Muscle of leg (tissue), 11 donors: ENCODE measurements around the gene PKD1L1. TPM values are rescaled to one million over a fixed set of nuclear protein-coding genes. Genes with fewer than 3 reads are reported as not detected.

Experiments used
- DNase-seq: peaks from one replicate; pipeline ENCODE4 v3.0.0; 2013
- H3K27ac ChIP-seq: one replicate; pipeline ENCODE4 v1.5.1; 2013; ENCODE audit warnings: mild to moderate bottlenecking, low read length, control low read depth
- H3K27me3 ChIP-seq: one replicate; pipeline ENCODE4 v1.6.1; 2013; ENCODE audit warnings: low read length; ENCODE audit not compliant: control insufficient read depth, insufficient read depth
- H3K36me3 ChIP-seq: one replicate; pipeline ENCODE4 v1.6.1; 2013; ENCODE audit warnings: low read length; ENCODE audit not compliant: control insufficient read depth, insufficient read depth
- H3K4me1 ChIP-seq: one replicate; pipeline ENCODE4 v1.6.1; 2013; ENCODE audit warnings: low read length; ENCODE audit not compliant: control insufficient read depth, insufficient read depth
- H3K4me3 ChIP-seq: one replicate; pipeline ENCODE4 v1.5.1; 2013; ENCODE audit warnings: low read length, control low read depth
- H3K9me3 ChIP-seq: replicated peaks from 2 replicates; pipeline ENCODE4 v1.6.1; 2013; ENCODE audit warnings: low read depth, low read length; ENCODE audit not compliant: control insufficient read depth
- WGBS: methylation state at CpG from one replicate; pipeline ENCODE4 v1.1.5; 2013; ENCODE audit warnings: missing lambda C conversion rate; ENCODE audit not compliant: insufficient coverage; 5-methylcytosine and 5-hydroxymethylcytosine counted together
- polyA plus RNA-seq, 8 donors: library from polyadenylated mRNA; unstranded; fragments of 120-200 nt; gene quantifications; one replicate each; pipeline versions ENCODE4 v1.2.1 to v1.2.3, GENCODE V29; 2013; ENCODE audit warnings: inconsistent platforms in 1 of 8, low replicate concordance in 1 of 8; ENCODE audit not compliant: insufficient read length in 8 of 8, insufficient read depth in 1 of 8
- total RNA-seq: library from RNA; stranded (reverse); fragments of 120-200 nt; gene quantifications from one replicate; pipeline ENCODE4 v1.2.4, GENCODE V29; 2013

PKD1L1 gene
- total and polyA plus RNA-seq, 9 donors, result 0.27 to 1.9 (median 0.59) TPM

DNA sequence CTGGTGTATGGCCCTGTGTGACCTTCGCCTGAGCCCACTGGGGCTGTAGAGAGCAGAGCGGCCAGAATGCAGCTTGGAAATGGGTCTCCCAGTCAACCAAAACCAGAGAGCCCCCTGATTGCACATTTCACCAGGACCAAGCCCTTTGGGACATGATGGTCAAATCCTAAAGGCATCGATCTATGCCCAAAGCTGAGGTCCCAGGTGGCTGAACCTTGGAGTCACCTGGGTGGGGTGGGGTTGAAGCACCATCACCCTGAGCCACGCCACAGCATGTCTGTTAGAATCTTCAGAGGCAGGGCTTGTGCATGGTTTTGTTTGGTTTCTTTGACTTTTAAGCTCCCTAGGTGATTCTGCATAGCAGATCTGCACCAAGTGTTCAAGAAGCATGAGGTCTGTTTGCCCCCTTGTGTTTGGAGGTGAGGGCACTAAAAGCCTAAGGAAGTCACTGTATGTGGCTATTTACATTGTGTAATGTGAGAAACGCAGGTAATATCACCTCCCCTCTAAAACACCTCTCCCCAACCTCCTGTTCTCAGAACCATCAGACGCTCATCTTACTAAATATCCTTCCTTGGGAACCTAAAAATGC is 9.6 kb downstream of the PKD1L1 start:
- peaks cover 8% of the 10 kb centered on the region for H3K4me1 ChIP-seq
- H3K36me3 ChIP-seq, result no peaks in the 10 kb centered on the region
- H3K27ac ChIP-seq, result no peak overlapping the region
- H3K4me3 ChIP-seq, result no peak overlapping the region
- H3K9me3 ChIP-seq, result no peaks in the 10 kb centered on the region
- no peaks in the 10 kb centered on the region for H3K27me3 ChIP-seq
- no peak for DNase-seq
- 88% methylated on average over 5 of the region's 6 CpGs for WGBS

DNA sequence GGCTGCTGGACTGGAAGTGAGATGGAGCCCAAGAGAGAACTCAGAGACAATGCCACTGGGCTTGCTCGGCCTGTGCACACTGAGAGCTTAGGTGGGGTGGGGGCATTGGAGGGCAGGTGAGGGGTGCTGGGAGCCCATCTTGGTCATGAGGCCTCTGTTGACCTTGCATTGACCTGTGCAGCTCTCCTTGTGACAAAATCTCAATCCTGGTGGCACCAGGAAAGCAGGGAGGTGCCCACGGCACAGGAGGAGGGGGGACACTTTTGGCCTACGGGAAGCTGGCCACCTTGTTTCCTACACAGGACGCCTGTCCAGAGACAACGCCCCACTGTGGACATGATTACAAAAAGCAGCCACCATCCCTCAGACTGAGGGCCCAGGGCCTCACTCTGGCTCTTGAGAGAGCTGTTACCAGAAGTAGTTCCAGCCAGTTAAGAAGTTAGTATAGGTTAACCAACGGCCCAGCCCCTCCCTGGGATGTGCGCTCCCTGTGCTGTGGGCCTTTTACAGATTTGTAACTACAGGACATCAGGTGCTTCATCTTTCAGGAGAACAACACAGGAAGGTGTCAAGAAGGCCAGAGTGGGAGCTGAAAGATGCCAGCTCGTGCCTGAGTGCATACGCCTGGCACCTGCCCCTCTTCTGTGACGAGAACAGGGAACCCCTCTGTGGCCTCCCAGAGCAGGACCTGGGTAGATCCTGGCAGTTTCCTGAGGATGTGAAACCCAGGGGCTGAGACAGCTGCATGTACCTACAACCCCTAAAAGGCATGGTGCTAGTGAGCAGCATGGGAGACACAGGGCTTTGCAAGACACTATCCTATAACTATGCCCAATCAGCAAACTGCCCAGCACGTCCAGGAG is 10.3 kb downstream of the PKD1L1 start:
- Histone ChIP-seq H3K4me3 (no peak overlapping the region), H3K27ac (no peak overlapping the region), H3K36me3 (no peaks in the 10 kb centered on the region), H3K9me3 (no peaks in the 10 kb centered on the region), H3K27me3 (no peaks in the 10 kb centered on the region), H3K4me1 (peaks cover 8% of the 10 kb centered on the region)
- no peak for DNase-seq
- WGBS, result 79% methylated on average over 6 of the region's 11 CpGs

DNA sequence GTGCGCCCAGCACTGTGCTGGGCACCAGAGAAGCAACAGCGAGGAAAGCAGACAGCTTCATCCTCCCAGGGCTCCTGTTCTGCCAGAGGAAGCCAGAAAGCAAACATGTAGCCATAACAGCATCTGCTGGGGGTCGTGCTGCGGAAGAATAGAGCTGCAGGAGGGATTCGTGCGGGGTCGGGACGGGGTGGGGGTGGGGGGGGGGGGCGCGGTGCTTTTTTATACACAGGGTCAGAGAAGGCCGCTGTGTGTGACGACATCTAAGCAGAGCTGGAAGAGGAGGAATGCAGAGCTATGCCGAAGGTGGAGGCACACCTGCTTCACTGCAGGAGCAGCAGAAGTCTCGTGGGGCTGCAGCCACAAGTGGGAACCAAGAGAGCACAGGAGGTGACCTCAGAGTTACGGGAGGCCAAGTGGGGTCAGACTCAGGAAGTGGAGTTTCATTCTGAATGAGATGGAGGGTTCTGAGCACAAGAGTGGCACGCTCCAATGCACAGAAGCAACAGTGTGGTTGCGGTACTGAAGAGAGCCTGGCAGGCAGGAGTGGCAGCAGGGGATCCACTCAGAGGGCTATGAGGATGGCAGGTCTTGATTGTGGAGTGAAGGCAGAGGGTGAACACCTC is 11.1 kb downstream of the PKD1L1 start:
- WGBS, result 73% methylated on average over 8 of the region's 17 CpGs
- DNase-seq, result no peak
- H3K27ac ChIP-seq, result no peak overlapping the region
- H3K36me3 ChIP-seq, result no peaks in the 10 kb centered on the region
- no peak overlapping the region for H3K4me3 ChIP-seq
- peaks cover 16% of the 10 kb centered on the region for H3K4me1 ChIP-seq
- no peaks in the 10 kb centered on the region for H3K9me3 ChIP-seq
- H3K27me3 ChIP-seq, result no peaks in the 10 kb centered on the region

DNA sequence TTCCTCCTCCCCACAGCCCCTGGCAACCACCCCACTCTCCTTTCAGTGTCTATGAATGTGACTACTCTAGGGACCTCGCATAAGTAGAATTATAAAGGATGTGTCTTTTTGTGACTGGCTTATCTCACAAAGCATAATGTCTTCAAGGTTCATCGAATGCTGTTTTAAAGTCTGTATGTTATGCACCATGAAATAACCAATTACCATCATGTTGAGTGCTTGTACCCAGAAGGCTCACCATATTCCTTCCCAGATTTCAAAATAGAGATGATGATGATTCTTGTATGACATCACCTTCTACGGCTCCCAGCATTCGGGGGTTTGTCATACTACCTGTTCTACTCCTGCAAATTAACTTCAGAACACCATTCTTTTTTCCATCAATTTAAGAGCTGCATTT is 11.9 kb downstream of the PKD1L1 start:
- Histone ChIP-seq H3K36me3 (no peaks in the 10 kb centered on the region), H3K4me1 (peaks cover 22% of the 10 kb centered on the region), H3K9me3 (no peaks in the 10 kb centered on the region), H3K4me3 (no peak overlapping the region), H3K27ac (no peak overlapping the region), H3K27me3 (no peaks in the 10 kb centered on the region)
- DNase-seq, result no peak
- 63% methylated on average over 2 of the region's 4 CpGs for WGBS

DNA sequence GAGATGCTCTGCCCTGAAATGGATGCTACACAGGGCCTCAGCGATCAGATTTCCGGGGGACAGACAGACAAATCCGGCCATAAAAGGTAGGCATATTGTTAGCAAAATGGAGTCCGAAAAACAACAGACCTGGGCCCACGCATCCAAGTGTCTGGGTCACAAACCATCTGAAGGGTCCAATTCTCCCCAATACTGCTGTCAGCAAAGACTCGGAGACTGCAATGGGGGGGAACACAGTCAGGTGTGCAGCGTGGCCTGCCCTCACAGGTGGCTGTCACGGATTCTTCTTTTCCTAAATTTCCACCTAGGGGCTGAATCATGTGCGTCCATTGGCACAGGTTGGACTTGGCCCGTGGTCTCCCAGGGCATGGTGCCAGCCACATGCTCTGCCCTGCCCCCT is 12.9 kb downstream of the PKD1L1 start:
- H3K9me3 ChIP-seq, result no peaks in the 10 kb centered on the region
- no peak overlapping the region for H3K27ac ChIP-seq
- H3K27me3 ChIP-seq, result no peaks in the 10 kb centered on the region
- H3K4me1 ChIP-seq, result peaks cover 19% of the 10 kb centered on the region
- H3K36me3 ChIP-seq, result no peaks in the 10 kb centered on the region
- DNase-seq, result no peak
- 94% methylated on average over 7 of the region's 10 CpGs for WGBS
- no peak overlapping the region for H3K4me3 ChIP-seq

DNA sequence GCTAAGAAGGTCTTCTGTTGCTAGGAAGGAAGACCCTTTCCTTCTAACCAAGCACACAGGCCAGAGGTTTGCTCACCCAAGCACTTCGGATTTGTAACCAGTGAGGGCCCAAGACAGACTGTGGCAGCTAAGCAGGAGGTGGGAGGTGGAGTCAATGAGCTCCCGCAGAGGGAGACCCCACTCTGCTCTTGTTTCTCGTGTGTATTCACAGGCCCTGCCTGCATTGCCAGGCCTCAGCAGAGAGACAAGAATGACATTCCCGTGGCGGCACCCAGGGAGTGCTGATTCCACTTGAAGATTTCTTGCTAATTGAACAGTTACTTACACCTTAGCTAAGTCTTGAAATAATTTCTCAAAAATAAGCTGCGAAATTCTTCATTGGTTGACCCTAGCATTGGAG is 13.4 kb downstream of the PKD1L1 start:
- H3K4me1 ChIP-seq, result peaks cover 19% of the 10 kb centered on the region
- 64% methylated on average over 4 of the region's 6 CpGs for WGBS

DNA sequence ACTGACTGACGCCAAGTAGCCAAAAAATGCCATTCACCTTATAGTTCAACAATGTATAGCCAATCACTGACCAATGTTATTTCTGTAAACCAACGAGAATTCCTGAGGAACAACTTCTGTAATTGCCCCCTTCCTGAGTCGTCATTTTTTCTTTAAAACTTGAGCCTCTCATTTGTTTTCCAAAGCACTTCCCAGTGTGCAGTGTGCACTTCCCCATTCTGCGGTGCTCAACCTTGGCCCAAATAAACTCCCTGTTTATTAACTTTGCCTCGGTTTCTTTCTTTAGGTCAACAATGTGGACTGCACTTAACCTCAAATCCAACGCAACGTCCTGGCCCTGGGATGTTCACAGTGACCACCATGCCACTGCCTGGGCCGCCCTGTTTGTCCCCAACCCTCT is 15.1 kb downstream of the PKD1L1 start:
- peaks cover 19% of the 10 kb centered on the region for H3K4me1 ChIP-seq
- H3K36me3 ChIP-seq, result no peaks in the 10 kb centered on the region
- no peak for DNase-seq
- no peak overlapping the region for H3K4me3 ChIP-seq
- 84% methylated on average over 7 of the region's 8 CpGs for WGBS
- no peaks in the 10 kb centered on the region for H3K27me3 ChIP-seq
- no peaks in the 10 kb centered on the region for H3K9me3 ChIP-seq
- no peak overlapping the region for H3K27ac ChIP-seq

More for the DNA sequence above, 13.4 kb downstream of the PKD1L1 start:
- Histone ChIP-seq H3K4me3 (no peak overlapping the region), H3K27me3 (no peaks in the 10 kb centered on the region), H3K27ac (no peak overlapping the region), H3K9me3 (no peaks in the 10 kb centered on the region), H3K36me3 (no peaks in the 10 kb centered on the region)
- DNase-seq, result no peak

DNA sequence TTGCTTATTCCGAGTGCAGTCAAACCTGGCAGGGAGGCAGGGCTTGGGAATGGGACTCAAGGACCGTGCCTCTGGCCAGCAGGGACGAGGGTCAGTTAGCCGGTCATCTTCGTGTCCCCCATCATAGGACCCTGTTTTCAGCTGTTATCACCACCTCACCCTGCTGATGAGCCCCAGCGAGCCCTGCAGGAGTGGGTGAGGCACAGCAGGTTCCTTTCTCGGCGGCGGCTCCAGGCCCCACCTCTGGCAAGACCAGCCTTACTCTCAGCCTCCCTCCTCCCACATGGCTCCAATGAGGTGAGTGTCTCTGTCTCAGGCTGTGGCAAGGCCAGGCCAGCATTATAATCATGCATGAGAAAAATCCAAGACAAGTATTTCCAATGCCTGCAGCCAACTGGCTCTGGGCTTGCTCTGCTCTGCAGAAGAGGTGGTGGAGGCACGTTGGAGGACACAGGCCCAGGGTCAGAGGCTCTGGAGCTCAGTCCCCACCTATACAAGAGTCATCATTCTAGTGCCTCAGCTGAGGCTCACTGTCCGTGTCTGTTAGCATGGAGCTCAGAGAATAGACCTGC is 15.7 kb downstream of the PKD1L1 start:
- no peak overlapping the region for H3K4me3 ChIP-seq
- no peaks in the 10 kb centered on the region for H3K36me3 ChIP-seq
- H3K9me3 ChIP-seq, result no peaks in the 10 kb centered on the region
- 89% methylated on average over 9 of the region's 11 CpGs for WGBS
- H3K4me1 ChIP-seq, result peaks cover 19% of the 10 kb centered on the region
- no peaks in the 10 kb centered on the region for H3K27me3 ChIP-seq
- H3K27ac ChIP-seq, result no peak overlapping the region
- peak; percentile 34 for DNase-seq

DNA sequence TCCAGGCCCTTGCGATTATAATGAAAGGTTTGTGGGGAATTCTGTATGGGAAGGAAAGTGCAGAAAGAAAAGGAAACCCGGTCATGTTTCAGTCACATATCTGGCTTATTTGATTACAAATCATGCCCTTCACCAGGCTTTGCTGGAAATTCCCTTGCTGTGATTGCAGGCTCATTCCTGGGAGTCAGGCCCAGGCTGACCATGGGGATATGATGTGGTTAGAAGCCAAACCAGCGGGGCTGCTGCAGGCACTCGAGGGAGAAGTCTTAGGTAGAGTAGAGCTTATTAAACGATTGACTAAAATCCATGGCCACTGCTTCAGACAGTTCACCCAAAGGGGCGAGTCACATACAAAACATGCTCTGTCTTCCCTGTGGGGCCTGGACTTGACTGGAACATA is 16.2 kb downstream of the PKD1L1 start:
- Histone ChIP-seq H3K36me3 (no peaks in the 10 kb centered on the region), H3K27ac (no peak overlapping the region)
- 54% methylated on average over 2 of the region's 6 CpGs for WGBS

More for the DNA sequence above, 16.2 kb downstream of the PKD1L1 start:
- no peak for DNase-seq
- no peak overlapping the region for H3K4me3 ChIP-seq
- H3K27me3 ChIP-seq, result no peaks in the 10 kb centered on the region
- no peaks in the 10 kb centered on the region for H3K9me3 ChIP-seq
- peaks cover 19% of the 10 kb centered on the region for H3K4me1 ChIP-seq
